Urinary bladder (tissue), 4 donors: ENCODE data around the gene CCDC50. TPM values are rescaled to one million over a fixed set of nuclear protein-coding genes. Genes with fewer than 3 reads are reported as not detected.

Source experiments
- DNase-seq: peaks from one replicate; pipeline ENCODE4 v3.0.0-alpha.2; 2015; ENCODE audit errors: extremely low spot score
- H3K27ac ChIP-seq: one replicate; pipeline ENCODE4 v1.5.1; 2013; ENCODE audit warnings: low read depth, mild to moderate bottlenecking, moderate library complexity
- H3K36me3 ChIP-seq: one replicate; pipeline ENCODE4 v1.6.1; 2013; ENCODE audit warnings: mild to moderate bottlenecking, moderate library complexity; ENCODE audit not compliant: insufficient read depth
- H3K4me1 ChIP-seq: one replicate; pipeline ENCODE4 v1.6.1; 2013; ENCODE audit warnings: mild to moderate bottlenecking, moderate library complexity; ENCODE audit not compliant: insufficient read depth
- H3K4me3 ChIP-seq: one replicate; pipeline ENCODE4 v1.5.1; 2013; ENCODE audit warnings: low read depth, low read length
- WGBS: extraction: QIAGEN DNeasy Blood & Tissue Kit; methylation state at CpG from one replicate; pipeline ENCODE4 v1.1.7; 2013; 5-methylcytosine and 5-hydroxymethylcytosine counted together
- polyA plus RNA-seq: library from polyadenylated mRNA; stranded (reverse); fragments of 200-250 nt; gene quantifications from one replicate; pipeline ENCODE4 v1.2.3, GENCODE V29; 2013
- total RNA-seq: library from RNA; depleted of rRNA; stranded (reverse); fragments of >200 nt; gene quantifications from one replicate; pipeline ENCODE4 v1.2.3, GENCODE V29; 2014
- donor health status: healthy with polysubstance abuse.
- donor health status: healthy.

The CCDC50 gene
- total and polyA plus RNA-seq, 2 donors = 44.2 to 83.7 TPM

DNA sequence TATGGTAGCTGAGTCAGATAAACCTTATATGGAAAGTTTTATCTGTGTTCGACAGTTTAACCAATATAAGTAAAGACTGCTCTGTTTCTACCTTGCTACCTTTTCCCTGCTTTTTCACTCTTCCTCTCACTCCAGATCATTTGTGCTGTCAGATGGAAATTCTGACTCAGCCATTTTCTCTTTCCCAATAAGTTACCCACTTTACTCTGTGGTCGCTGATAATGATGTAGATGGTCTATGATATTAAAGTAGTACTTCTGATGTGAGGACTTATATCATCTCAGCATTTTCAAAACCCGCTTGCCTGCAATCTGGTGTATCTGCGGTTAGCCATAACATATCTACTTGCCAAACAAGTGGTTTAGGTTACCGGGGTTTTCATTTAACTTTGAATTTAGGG lies 16.1 kb downstream of the CCDC50 start:
- 87% methylated on average over 5 of the region's 5 CpGs for WGBS
- H3K36me3 ChIP-seq = no peaks in the 10 kb centered on the region
- H3K4me1 ChIP-seq = peaks cover 2% of the 10 kb centered on the region
- DNase-seq = no peak
- H3K27ac ChIP-seq = no peak overlapping the region
- no peak overlapping the region for H3K4me3 ChIP-seq

DNA sequence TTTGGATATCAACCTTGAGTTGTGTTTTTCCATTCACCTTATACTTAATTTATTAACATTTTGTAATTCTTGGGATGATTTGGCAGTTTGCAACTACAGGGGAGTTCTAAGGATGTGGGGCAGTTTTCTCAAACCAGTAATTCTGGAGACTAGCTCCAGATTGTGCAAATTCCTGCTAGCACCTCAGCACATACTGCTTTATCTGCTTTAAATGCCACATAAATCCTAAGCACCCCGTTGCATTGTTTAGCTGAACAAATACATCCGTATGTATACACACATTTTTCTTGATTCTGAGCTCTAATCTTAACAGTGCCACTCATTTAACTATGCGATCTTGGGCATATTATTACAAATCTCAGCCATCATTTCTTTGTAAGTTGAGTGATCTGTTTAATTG lies 18.0 kb downstream of the CCDC50 start:
- 65% methylated on average over 3 of the region's 3 CpGs for WGBS
- no peak overlapping the region for H3K27ac ChIP-seq
- DNase-seq = no peak
- H3K4me3 ChIP-seq = no peak overlapping the region
- H3K4me1 ChIP-seq = peaks cover 2% of the 10 kb centered on the region
- no peaks in the 10 kb centered on the region for H3K36me3 ChIP-seq

DNA sequence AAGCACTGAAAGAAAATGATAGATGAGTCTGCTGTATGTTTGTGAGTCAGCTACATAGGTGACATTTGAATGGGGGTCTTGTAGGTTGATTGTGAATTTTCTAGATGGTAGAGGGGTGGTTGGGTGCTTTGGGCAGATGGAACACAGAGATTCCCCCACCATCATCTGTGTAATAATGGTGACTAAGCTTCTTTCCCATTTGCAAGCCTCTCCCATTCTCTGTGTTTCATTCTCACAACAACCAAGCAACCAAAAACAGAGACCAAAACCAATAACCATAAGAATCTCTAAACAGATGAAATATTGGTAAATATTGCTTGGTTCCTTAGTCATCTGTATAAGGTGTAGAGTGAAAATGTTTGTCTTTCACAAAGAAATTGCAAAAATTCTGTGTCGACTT lies 18.9 kb downstream of the CCDC50 start:
- Histone ChIP-seq H3K4me1 (no peaks in the 10 kb centered on the region), H3K27ac (no peak overlapping the region), H3K36me3 (no peaks in the 10 kb centered on the region), H3K4me3 (no peak overlapping the region)
- WGBS = 95% methylated on average over 1 of the region's 1 CpG
- DNase-seq = no peak

DNA sequence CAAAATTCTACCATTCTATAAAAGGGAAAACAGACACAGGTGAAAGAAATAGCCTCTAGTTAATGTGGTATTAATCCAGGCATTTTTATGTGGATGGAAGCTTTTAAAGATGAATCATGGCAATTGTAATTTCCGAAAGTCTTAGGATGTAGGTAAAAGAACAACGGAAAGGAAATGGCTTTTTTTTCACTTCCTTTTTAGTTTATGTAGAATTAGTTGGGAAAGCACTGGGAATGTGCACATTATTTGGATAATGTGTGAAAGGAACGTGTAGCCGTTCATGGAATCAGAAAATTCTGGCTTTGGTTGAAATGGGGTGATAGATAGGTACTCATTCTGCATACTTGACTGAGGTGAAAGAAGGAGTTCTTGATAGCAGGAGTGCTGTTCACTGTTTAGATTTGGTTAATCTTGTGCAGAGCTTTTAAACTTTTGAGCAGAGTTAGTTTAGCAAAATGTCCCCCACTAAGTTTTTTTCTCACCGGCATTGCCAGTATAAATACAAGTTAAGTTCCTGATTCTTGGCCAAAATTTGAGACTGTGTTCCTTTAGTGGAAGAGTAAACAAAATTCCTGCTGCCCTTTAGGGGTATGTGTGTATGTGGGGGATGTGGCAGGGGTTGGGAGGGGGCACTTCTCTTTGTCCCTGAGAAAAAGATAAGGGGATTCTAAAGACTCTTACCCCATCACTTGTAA lies 21.3 kb downstream of the CCDC50 start:
- H3K4me1 ChIP-seq = no peaks in the 10 kb centered on the region
- H3K27ac ChIP-seq = no peak overlapping the region
- no peak for DNase-seq
- no peak overlapping the region for H3K4me3 ChIP-seq
- no peaks in the 10 kb centered on the region for H3K36me3 ChIP-seq
- 32% methylated on average over 5 of the region's 5 CpGs for WGBS

DNA sequence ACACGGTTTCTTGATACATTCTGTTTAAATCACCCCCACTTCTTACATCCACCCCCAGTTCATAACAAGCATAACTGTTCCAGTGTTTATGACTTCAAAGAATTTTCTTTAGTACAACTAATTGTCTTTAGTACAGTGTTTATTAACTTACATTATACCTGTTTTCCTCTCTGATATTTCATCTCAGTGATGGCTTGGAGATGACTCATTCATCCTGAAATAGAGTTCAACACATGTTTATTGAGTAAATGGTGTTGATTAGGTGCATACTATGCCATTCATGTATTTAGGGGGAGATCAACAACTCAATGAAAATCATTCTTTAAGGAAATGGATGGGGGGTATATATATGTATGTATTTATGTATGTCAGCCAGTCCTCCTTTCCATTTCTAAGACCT lies 22.8 kb downstream of the CCDC50 start:
- Histone ChIP-seq H3K4me1 (no peaks in the 10 kb centered on the region), H3K4me3 (no peak overlapping the region), H3K27ac (no peak overlapping the region), H3K36me3 (no peaks in the 10 kb centered on the region)
- no peak for DNase-seq
- 93% methylated on average over 1 of the region's 1 CpG for WGBS

DNA sequence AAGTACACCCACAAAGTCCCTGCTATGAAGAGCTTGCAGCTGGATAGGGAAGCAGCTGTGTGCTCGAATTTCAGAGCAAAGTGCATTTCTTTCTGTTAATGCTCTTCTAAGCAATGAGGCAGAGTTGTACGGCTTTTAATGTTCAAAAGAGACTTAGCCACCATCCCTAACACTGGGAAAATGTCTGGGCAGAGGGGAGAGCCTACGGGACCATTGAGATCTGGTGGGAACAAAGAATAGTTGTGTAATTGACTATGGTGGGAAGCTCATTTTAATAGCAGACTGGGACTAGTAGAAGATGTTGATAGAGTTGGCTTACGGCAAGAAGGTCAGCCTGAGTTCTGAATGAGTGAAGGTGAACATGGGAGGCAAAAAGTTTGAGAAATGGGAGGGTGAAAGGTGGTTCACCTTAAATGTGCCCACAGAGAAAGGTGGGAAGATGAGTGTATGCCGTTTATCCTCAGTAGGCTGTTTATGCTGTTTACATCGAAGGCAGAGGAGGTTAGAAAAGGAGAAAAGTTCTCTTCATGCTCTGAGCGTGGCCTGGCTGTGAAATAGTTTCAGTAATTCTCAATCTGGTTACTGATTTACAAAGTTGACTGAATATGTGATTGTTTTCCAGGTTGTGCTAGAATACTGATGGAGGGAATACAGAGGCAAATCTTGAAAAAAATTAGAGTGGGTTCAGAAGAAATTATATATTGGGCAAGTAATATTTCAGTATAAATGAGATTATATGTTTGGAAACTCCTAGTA lies 24.0 kb downstream of the CCDC50 start:
- DNase-seq = no peak
- 71% methylated on average over 7 of the region's 7 CpGs for WGBS
- H3K4me1 ChIP-seq = no peaks in the 10 kb centered on the region
- no peak overlapping the region for H3K27ac ChIP-seq
- no peaks in the 10 kb centered on the region for H3K36me3 ChIP-seq
- no peak overlapping the region for H3K4me3 ChIP-seq

DNA sequence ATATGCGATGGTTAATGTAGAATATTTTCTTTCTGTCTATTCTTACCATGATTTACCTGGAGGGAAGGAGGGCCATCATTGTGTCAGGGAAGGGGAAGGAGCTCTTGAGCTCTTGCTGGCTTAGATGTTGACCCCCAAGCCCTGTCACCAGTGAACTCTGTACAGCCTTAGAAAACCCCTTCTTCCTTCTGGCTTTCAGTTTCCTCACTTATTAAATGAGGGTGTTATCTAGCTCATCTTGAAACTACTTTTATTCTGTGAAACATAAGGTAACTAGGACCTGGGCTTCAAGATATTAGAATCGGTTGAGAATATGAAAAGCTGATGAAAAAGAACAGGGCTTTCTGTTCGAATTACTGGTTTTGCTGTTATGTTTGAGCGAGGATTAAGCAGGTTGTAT lies 26.2 kb downstream of the CCDC50 start:
- Histone ChIP-seq H3K4me1 (no peaks in the 10 kb centered on the region), H3K4me3 (no peak overlapping the region), H3K27ac (no peak overlapping the region), H3K36me3 (no peaks in the 10 kb centered on the region)
- 97% methylated on average over 4 of the region's 4 CpGs for WGBS
- no peak for DNase-seq

DNA sequence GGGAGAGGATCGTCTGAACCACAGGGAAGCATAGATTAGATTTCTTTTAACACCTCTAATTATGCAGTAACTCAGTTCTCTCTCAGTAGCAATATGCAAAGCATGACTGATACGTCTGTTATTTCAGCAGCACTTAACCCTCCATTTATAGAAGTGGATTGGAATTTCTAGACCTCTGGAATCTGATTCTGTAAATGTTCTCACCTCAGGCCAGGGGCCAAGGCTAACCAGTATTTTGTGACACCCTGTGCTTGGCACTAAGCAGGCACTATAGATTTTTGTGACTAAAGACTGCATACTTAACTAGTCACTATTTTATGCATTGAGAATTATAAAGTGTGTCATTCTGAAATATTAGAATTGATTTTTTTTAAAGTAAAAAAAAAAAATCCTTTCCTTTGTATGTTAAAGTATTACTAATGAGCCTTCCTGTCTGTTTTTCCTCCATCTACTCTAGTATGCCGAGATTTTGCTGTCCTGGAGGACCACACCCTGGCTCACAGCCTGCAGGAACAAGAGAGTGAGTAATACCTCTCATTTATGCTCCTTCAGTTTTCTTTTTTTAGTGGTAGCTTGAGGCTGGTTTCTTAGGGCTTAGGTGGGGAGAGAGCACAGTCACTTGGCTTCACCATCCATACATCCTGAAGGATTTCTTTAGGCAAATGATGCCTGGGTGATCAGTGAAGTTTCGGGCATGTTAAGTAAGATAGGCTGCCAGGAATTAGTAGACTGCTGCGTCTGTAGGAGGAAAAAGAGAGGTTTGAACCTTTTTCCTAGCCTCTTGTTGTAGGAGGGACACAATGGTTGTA lies 27.6 kb downstream of the CCDC50 start:
- no peak for DNase-seq
- no peak overlapping the region for H3K4me3 ChIP-seq
- no peaks in the 10 kb centered on the region for H3K4me1 ChIP-seq
- no peak overlapping the region for H3K27ac ChIP-seq
- 58% methylated on average over 5 of the region's 5 CpGs for WGBS
- H3K36me3 ChIP-seq = no peaks in the 10 kb centered on the region

DNA sequence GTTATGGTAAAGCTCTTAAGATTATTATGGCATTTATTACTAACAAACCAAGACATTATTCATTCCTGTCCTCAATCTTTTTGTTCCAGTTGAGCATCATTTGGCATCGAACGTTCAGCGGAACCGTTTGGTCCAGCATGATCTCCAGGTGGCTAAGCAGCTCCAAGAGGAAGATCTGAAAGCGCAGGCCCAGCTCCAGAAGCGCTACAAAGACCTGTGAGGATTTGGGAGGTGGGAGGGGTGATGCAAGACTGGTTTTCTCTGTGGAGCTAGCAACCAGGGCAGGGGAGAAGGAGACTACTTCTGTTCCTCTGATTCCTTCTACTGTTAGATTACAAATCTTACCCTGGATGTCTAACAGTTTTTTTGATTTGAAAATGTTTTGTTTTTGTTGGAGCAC lies 28.7 kb downstream of the CCDC50 start:
- Histone ChIP-seq H3K4me3 (no peak overlapping the region), H3K4me1 (no peaks in the 10 kb centered on the region), H3K27ac (no peak overlapping the region), H3K36me3 (no peaks in the 10 kb centered on the region)
- no peak for DNase-seq
- WGBS = 84% methylated on average over 6 of the region's 6 CpGs

DNA sequence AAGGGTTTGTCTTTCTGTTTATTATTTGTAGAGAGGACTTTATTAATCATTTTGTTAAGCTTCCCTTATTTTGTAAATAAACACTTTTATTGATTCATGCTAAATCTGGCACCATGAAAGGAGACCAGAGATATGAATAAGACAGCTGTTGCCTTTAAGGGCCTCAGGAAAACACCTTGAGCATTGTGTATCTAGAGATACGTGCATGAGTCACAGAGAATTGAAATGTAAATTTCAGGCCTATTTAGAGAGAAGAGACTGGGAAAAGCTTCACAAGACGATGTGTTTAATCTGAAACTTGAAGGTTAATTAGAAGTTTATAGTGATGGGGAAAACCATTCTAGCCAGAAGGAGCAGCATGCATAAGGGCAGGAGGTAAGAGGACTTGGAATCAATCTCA lies 29.7 kb downstream of the CCDC50 start:
- Histone ChIP-seq H3K27ac (no peak overlapping the region), H3K4me3 (no peak overlapping the region), H3K4me1 (no peaks in the 10 kb centered on the region), H3K36me3 (peaks cover 3% of the 10 kb centered on the region)
- DNase-seq = no peak
- 85% methylated on average over 2 of the region's 2 CpGs for WGBS

DNA sequence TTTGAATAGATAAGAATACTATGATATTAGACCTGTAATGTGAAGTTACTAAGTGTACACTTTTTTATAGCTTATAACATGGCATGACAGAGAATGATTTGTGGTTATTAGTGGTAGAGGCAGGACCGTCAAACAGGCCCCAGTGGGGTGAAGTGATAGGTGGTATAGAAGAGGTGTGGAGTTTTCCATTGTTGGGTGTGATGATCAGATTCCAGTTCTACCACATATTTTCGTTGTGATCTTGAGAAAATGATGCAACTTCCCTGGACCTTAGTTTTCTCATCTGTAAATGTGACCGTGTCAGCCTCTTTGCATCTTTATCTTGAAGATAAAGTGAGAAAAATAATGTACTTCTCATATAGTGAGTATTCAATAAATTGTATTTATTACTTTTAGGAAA lies 31.4 kb downstream of the CCDC50 start:
- 91% methylated on average over 3 of the region's 3 CpGs for WGBS
- Histone ChIP-seq H3K27ac (no peak overlapping the region), H3K4me1 (no peaks in the 10 kb centered on the region), H3K4me3 (no peak overlapping the region), H3K36me3 (peaks cover 3% of the 10 kb centered on the region)
- no peak for DNase-seq

DNA sequence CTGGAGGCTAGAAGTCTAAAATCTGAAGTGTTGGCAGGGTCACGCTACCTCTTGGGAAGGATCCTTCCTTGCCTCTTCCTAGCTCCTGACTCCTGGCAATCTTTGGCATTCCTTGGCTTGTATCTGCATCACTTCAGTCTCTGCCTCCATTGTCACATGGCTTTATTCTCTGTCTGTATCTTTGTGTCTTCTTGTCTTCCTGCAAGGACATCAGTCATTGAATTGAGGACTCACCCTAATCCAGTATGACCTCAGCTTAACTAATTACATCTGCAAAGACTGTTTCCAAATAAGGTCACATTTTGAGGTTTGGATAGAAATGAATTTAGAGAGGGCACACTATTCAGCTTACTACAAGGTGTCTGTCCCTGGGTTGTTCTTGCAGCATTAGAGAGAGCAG lies 32.3 kb downstream of the CCDC50 start:
- Histone ChIP-seq H3K36me3 (peaks cover 3% of the 10 kb centered on the region), H3K4me1 (no peaks in the 10 kb centered on the region), H3K27ac (no peak overlapping the region), H3K4me3 (no peak overlapping the region)
- 100% methylated on average over 1 of the region's 1 CpG for WGBS
- DNase-seq = no peak

DNA sequence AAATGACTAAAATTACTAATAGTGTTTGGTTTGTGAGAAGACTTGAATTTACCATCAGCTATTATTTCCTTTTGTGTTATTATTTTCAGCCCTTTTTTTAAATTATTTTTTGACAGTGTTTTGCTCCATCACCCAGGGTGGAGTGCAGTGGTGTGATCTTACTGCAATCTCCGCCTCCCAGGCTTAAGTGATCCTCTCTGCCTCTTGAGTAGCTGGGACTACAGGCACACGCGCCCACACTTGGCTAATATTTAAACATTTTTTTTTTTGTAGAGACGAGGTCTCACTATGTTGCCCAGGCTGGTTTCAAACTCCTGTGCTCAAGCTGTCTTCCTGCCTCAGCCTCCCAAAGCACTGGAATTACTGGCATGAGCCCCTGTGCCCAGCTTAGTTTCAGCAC lies 32.8 kb downstream of the CCDC50 start:
- WGBS = 83% methylated on average over 4 of the region's 4 CpGs
- no peak for DNase-seq
- H3K36me3 ChIP-seq = peaks cover 5% of the 10 kb centered on the region

More for the DNA sequence above, 32.8 kb downstream of the CCDC50 start:
- no peak overlapping the region for H3K4me3 ChIP-seq
- H3K4me1 ChIP-seq = no peaks in the 10 kb centered on the region
- H3K27ac ChIP-seq = no peak overlapping the region
